Testis (tissue), 3 donors: ENCODE results near the gene REST. TPM values are rescaled to one million over a fixed set of nuclear protein-coding genes. Genes with fewer than 3 reads are reported as not detected.

Source experiments
- DNase-seq: peaks from one replicate; pipeline ENCODE4 v3.0.0-alpha.2; 2019
- H3K27ac ChIP-seq, 2 donors: fragments of 200-600 bp; sonication (generic); one replicate each; pipeline ENCODE4 v1.5.1; 2019
- H3K27me3 ChIP-seq: fragments of 200-600 bp; sonication (generic); one replicate; pipeline ENCODE4 v1.5.1; 2019
- H3K36me3 ChIP-seq: fragments of 200-600 bp; sonication (generic); one replicate; pipeline ENCODE4 v1.5.1; 2017; ENCODE audit warnings: low read depth; ENCODE audit errors: missing control alignments
- H3K4me1 ChIP-seq: fragments of 200-600 bp; sonication (generic); one replicate; pipeline ENCODE4 v1.5.1; 2019
- H3K4me3 ChIP-seq, 2 donors: fragments of 200-600 bp; sonication (generic); one replicate each; pipeline ENCODE4 v1.5.1; 2017 to 2019
- H3K9me3 ChIP-seq: fragments of 200-600 bp; sonication (generic); one replicate; pipeline ENCODE4 v1.5.1; 2017
- POLR2A ChIP-seq: fragments of 450-650 bp; IDR thresholded peaks from one replicate; pipeline ENCODE4 v1.6.1; 2017; ENCODE audit warnings: antibody characterized with exemption, mild to moderate bottlenecking, moderate library complexity
- WGBS, 2 donors: methylation state at CpG; one replicate each; pipeline ENCODE4 v1.1.5; 2018; 5-methylcytosine and 5-hydroxymethylcytosine counted together
- intact Hi-C: fragments of 100-400 bp; cut with DNase I; formaldehyde crosslinking; loops from one replicate; pipeline ENCODE4 v1.15.1; 2023; ENCODE audit warnings: low total_unique reads
- polyA plus RNA-seq: library from polyadenylated mRNA; stranded (reverse); fragments of 350-450 nt; fragmentation: Illumina TruSeq; extraction: RNeasy Lipid Tissue Mini Kit (QIAGEN cat#74804); gene quantifications from one replicate; pipeline ENCODE4 v1.2.3, GENCODE V29; 2014; ENCODE audit warnings: low read depth, low replicate concordance; ENCODE audit not compliant: insufficient read depth
- total RNA-seq, 2 donors: library from RNA; depleted of rRNA; stranded (reverse); fragments of >200 nt; gene quantifications; one replicate each; pipeline ENCODE4 v1.2.3, GENCODE V29; 2016
- TF ChIP-seq, protein P1 (sequence below), 3 experiments: fragments of 450-650 bp in 2 of 3; fragments of 200-600 bp in 1 of 3; sonication (generic) in 1 of 3; IDR thresholded peaks; one replicate each; pipeline ENCODE4 v1.5.1; 2016 to 2019; ENCODE audit warnings: antibody characterized with exemption in 3 of 3, mild to moderate bottlenecking in 2 of 3, moderate library complexity in 1 of 3

The REST gene
- total and polyA plus RNA-seq, 3 donors from 2014 or later = 10.7 to 58.2 (median 50.2) TPM

GRCh38 chr4:56976283-56976836, 68.7 kb downstream of the REST start:
- H3K9me3 ChIP-seq = no peaks in the 10 kb centered on the region
- no peak for TF ChIP-seq POLR2A
- TF ChIP-seq, protein P1, sequence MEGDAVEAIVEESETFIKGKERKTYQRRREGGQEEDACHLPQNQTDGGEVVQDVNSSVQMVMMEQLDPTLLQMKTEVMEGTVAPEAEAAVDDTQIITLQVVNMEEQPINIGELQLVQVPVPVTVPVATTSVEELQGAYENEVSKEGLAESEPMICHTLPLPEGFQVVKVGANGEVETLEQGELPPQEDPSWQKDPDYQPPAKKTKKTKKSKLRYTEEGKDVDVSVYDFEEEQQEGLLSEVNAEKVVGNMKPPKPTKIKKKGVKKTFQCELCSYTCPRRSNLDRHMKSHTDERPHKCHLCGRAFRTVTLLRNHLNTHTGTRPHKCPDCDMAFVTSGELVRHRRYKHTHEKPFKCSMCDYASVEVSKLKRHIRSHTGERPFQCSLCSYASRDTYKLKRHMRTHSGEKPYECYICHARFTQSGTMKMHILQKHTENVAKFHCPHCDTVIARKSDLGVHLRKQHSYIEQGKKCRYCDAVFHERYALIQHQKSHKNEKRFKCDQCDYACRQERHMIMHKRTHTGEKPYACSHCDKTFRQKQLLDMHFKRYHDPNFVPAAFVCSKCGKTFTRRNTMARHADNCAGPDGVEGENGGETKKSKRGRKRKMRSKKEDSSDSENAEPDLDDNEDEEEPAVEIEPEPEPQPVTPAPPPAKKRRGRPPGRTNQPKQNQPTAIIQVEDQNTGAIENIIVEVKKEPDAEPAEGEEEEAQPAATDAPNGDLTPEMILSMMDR (IDR thresholded peaks at IDR 0.05) = no peak
- no peaks in the 10 kb centered on the region for H3K27me3 ChIP-seq
- H3K27ac ChIP-seq = peak overlapping the region in 1 of 2 donors; percentile 93
- H3K4me3 ChIP-seq = peak overlapping the region; percentile 92 to 97
- 2% methylated on average over 20 to 29 of the region's 35 CpGs for WGBS, 2 donors
- peak; percentile 25 for DNase-seq
- intact Hi-C loops = loop anchor here (5.0 kb wide), 1 partner anchor 69 kb away; the partner anchor contains the start of gene REST
- peaks cover 16% of the 10 kb centered on the region for H3K4me1 ChIP-seq
- no peaks in the 10 kb centered on the region for H3K36me3 ChIP-seq

- no peaks in the 10 kb centered on the region for H3K27me3 ChIP-seq
- H3K4me3 ChIP-seq = peak overlapping the region; percentile 92 to 97
- peak overlapping the region; percentile 17 to 93 for H3K27ac ChIP-seq
- H3K4me1 ChIP-seq = peaks cover 16% of the 10 kb centered on the region
- intact Hi-C loops = loop anchor here (5.0 kb wide), 1 partner anchor 70 kb away; the partner anchor contains the start of gene REST
- WGBS, 2 donors = 0% methylated on average over 46 of the region's 46 CpGs; no CpG with 5 or more reads in 1 of the 2 donors
- DNase-seq = peak; percentile 55
- H3K9me3 ChIP-seq = no peaks in the 10 kb centered on the region
- H3K36me3 ChIP-seq = no peaks in the 10 kb centered on the region
- TF ChIP-seq, protein P1 (IDR thresholded peaks at IDR 0.05) = no peak
- no peak for TF ChIP-seq POLR2A
Observed at GRCh38 chr4:56976837-56977320, 69.2 kb downstream of the REST start.

- Histone ChIP-seq H3K36me3 (no peaks in the 10 kb centered on the region), H3K9me3 (no peaks in the 10 kb centered on the region), H3K4me1 (peaks cover 16% of the 10 kb centered on the region), H3K4me3 (peak within 1 kb of the TSS; percentile 92 to 97), H3K27me3 (no peaks in the 10 kb centered on the region), H3K27ac (peak within 1 kb of the TSS; percentile 73 to 93)
- intact Hi-C loops = loop anchor here (5.0 kb wide), 1 partner anchor 70 kb away; the partner anchor contains the start of gene REST
- 0 to 1% methylated on average over 39 to 51 of the region's 51 CpGs for WGBS, 2 donors
- peak; percentile 99 for DNase-seq
- TF ChIP-seq, protein P1 (IDR thresholded peaks at IDR 0.05) = no peak
- TF ChIP-seq POLR2A = no peak
Observed at GRCh38 chr4:56977321-56978012, 69.8 kb downstream of the REST start, which contains the start of gene NOA1. NOA1 (minus strand) TSS chr4:56977606; CDS start chr4:56977585, 21 bp downstream.

DNA sequence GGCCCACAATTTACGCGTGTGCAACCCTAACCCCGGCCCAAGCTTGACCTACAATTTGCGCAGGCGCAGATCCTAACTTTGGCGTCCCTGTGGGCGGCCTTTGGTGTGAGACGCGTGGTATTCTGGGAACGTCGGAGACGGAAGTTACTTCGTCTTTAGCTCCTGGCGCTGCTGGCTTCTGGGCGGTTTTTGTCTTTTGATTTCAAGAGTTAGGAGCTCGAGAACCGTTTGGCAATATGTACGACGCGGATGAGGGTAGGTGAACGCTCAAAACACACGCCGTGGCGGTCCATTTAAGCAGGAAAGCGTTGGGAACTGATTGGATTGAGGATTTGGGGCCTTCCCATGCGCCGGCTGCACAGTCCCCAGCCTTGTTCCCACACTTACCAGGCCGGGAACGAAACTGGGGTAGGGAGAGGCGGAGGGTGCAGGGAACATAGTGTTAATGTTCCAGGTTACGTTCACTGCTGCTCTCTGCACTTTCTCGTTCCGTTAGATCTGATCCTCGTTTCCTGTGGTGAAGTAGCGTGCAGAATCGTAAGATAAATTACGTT, 71.1 kb downstream of the REST start, which contains the start of gene POLR2B:
Gene POLR2B (plus strand): TSS at position 147 of the 554 bp plus-strand sequence. CDS start 90 bp downstream, at position 237.
- H3K36me3 ChIP-seq = no peaks in the 10 kb centered on the region
- intact Hi-C loops = loop anchor here (5.0 kb wide), 1 partner anchor 72 kb away; the partner anchor contains the start of gene REST
- H3K4me1 ChIP-seq = peaks cover 16% of the 10 kb centered on the region
- no peaks in the 10 kb centered on the region for H3K9me3 ChIP-seq
- peak within 1 kb of the TSS; percentile 92 to 97 for H3K4me3 ChIP-seq
- no peaks in the 10 kb centered on the region for H3K27me3 ChIP-seq
- 0 to 1% methylated on average over 35 to 37 of the region's 37 CpGs for WGBS, 2 donors
- peak; percentile 97 for DNase-seq
- peak; percentile 34 for TF ChIP-seq POLR2A
- TF ChIP-seq, protein P1 (IDR thresholded peaks at IDR 0.05) = no peak
- H3K27ac ChIP-seq = peak within 1 kb of the TSS; percentile 73 to 93
